22Rv1 (cell line): ENCODE results near the gene BMERB1.

Source experiments
- H3K27ac ChIP-seq: fragments of 450-650 bp; 2 replicates; pipeline ENCODE4 v1.5.1; 2017
- ZFX ChIP-seq: fragments of 450-650 bp; IDR thresholded peaks from 2 replicates; pipeline ENCODE4 v1.6.1; 2017; ENCODE audit warnings: antibody characterized with exemption, borderline replicate concordance
- TF ChIP-seq, protein P1 (sequence below): fragments of 450-650 bp; IDR thresholded peaks from 2 replicates; pipeline ENCODE4 v1.5.1; 2017; ENCODE audit warnings: mild to moderate bottlenecking

Gene BMERB1

DNA sequence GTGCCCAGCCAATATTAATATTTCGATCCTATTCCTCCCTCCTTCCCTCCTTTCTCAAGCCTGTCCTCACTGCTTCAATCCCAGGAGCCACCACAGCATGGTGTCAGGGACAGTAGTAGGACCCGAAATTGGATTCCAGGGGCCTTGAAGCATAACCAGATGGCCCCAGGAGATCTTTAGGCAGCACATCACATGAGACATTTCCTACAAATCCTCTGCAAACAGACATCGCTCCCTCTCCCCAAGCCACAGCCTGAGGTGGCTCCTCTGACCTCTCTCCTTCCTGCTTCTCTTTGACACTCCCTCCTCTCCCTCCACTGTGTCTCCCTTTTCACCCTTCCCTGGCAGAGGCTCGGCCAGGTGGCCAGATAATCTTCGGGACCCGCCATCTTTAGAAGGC lies 76.6 kb downstream of the BMERB1 start:
- H3K27ac ChIP-seq: no peak overlapping the region
- TF ChIP-seq ZFX: no peak
- TF ChIP-seq, protein P1, sequence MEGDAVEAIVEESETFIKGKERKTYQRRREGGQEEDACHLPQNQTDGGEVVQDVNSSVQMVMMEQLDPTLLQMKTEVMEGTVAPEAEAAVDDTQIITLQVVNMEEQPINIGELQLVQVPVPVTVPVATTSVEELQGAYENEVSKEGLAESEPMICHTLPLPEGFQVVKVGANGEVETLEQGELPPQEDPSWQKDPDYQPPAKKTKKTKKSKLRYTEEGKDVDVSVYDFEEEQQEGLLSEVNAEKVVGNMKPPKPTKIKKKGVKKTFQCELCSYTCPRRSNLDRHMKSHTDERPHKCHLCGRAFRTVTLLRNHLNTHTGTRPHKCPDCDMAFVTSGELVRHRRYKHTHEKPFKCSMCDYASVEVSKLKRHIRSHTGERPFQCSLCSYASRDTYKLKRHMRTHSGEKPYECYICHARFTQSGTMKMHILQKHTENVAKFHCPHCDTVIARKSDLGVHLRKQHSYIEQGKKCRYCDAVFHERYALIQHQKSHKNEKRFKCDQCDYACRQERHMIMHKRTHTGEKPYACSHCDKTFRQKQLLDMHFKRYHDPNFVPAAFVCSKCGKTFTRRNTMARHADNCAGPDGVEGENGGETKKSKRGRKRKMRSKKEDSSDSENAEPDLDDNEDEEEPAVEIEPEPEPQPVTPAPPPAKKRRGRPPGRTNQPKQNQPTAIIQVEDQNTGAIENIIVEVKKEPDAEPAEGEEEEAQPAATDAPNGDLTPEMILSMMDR: no peak

DNA sequence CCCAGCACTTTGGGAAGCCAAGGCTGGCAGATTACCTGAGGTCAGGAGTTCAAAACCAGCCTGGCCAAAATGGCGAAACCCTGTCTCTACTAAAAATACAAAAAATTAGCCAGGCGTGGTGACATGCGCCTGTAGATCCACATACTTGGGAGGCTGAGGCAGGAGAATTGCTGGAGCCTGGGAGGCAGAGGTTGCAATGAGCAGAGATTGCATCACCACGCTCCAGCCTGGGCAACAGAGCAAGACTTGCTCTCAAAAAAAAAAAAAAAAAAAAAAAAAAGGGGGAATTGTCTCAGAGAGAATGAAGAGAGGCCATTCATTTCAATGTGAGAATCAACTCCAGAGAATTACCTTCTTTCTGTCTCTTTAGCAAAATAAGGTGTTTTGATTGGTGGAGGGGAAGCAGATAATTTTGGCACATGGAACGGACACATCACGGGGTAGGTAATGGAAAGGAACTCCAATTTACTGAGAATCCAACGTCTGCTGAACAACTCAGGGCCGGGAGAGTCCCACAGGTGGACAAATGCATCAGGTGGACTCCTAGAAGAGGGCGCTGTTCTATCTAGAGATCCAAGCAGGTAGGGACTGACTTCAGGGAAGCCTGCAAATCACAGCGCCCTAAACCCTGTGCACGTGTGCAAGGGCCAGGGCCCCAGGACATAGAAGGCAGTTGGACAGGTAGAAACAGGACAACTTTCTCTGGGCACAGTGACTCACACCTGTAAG lies 77.5 kb downstream of the BMERB1 start:
- TF ChIP-seq, protein P1: no peak
- H3K27ac ChIP-seq: no peak overlapping the region

DNA sequence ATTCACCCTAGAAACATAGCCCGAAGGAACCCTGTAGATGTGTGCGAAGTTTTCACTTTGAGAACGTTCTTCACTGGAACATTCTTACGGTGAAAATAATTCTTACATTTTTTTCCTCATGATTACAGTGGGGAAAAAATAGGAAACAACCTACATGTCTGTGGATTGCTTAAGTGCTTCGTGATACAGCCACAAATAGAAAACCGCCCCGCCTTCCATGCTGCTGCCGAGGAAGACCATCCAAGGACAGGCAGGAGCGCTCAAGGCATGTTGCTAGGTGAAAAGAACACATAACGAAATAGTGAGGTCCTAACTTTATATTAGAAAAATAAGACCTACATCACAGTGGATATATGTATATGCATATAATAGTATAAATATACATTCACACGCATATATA lies 78.8 kb downstream of the BMERB1 start:
- TF ChIP-seq, protein P1: no peak
- TF ChIP-seq ZFX: no peak
- H3K27ac ChIP-seq: no peak overlapping the region

DNA sequence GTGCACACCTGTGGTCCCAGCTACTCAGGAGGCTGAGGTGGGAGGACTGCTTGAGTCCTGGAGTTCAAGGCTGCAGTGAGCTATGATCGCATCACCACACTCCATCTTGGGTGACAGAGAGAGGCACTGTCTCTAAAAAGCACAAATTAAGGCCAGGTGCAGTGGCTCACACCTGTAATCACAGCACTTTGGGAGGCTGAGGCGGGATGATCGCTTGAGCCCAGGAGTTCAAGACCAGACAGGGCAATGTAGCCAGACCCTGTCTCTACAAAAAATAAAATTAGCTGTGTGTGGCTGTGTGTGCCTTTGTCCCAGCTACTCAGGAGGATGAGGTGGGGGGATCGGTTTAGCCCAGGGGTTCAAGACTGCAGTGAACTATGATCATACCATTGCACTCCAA lies 81.6 kb downstream of the BMERB1 start:
- H3K27ac ChIP-seq: no peak overlapping the region
- TF ChIP-seq ZFX: no peak
- TF ChIP-seq, protein P1: no peak

DNA sequence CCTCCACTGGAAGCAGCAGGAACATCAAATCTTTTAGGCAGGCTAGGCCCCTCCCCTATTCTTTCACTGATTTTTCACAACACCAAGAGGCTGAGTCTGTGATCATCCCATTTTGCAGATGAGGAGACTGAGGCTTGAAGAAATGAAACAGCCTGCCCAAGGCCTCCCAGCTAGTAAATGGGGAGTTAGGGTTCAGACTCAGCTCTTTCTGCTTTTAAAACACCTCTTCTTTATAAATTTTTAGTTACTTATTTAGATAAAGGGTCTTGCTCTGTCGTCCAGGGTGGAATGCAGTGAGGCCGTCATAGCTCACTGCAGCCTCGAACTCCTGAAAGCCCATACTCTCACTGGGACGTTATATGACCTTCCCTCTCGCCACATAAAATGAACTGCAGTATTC lies 82.2 kb downstream of the BMERB1 start:
- no peak overlapping the region for H3K27ac ChIP-seq
- TF ChIP-seq, protein P1: no peak
- TF ChIP-seq ZFX: no peak

DNA sequence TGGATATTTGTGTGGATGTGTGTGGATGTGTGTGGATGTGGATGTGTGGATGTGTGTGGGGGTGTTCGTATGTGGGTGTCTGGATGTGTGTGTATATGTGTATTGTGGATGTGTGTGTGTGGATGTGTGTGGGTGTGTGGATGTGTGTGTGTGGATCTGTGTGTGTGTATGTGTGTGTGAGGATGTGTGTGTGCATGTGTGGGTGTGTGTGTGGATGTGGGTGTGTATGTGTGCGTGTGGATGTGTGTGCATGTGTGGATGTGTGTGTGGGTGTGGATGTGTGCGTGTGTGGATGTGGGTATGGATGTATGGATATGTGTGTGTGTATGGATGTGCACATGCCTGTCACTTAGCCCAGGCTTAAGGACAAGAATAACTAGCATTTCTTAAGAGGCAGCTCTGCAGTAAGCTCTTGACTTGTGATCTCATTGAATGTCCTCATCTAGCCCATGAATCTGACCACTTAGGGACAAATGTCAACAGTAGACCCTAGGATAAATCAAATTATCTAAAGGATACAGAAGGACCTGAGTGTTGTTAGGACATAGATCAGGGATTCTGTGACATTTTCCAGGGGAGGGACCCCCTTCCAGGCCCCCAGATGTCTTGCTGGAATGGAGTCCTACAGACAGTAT lies 83.5 kb downstream of the BMERB1 start:
- no peak overlapping the region for H3K27ac ChIP-seq
- TF ChIP-seq, protein P1: no peak
- TF ChIP-seq ZFX: no peak
